Nephron (organoid): ENCODE measurements around the gene SHROOM2.
A peak's percentile ranks its signal among the peaks of the same experiment; 100 is the strongest.

Source experiments
- H3K27ac Mint-ChIP-seq, 3 experiments: 2 replicates each; pipeline ENCODE4 v1.8.0; 2020; ENCODE audit warnings: mixed read lengths in 3 of 3, mild to moderate bottlenecking in 2 of 3, moderate library complexity in 1 of 3
- H3K27me3 Mint-ChIP-seq: 2 replicates; pipeline ENCODE4 v1.8.0; 2021; ENCODE audit warnings: low read depth, mild to moderate bottlenecking, moderate library complexity, mixed read lengths
- H3K36me3 Mint-ChIP-seq: 2 replicates; pipeline ENCODE4 v1.8.0; 2020; ENCODE audit warnings: low read depth, mixed read lengths
- H3K4me1 Mint-ChIP-seq: 2 replicates; pipeline ENCODE4 v1.8.0; 2020; ENCODE audit warnings: mixed read lengths
- H3K4me3 Mint-ChIP-seq, 3 experiments: 2 replicates each; pipeline ENCODE4 v1.8.0; 2020; ENCODE audit warnings: mild to moderate bottlenecking in 3 of 3, mixed read lengths in 3 of 3, moderate library complexity in 2 of 3
- H3K9me3 Mint-ChIP-seq: 2 replicates; pipeline ENCODE4 v1.8.0; 2020; ENCODE audit warnings: mixed read lengths
- TF ChIP-seq, protein P1 (sequence below), 3 experiments: fragments of 200-600 bp; sonication (generic); IDR thresholded peaks; one replicate each; pipeline ENCODE4 v1.5.0; 2021; ENCODE audit warnings: antibody characterized with exemption in 3 of 3; ENCODE audit not compliant: unreplicated experiment in 3 of 3

The SHROOM2 gene

DNA sequence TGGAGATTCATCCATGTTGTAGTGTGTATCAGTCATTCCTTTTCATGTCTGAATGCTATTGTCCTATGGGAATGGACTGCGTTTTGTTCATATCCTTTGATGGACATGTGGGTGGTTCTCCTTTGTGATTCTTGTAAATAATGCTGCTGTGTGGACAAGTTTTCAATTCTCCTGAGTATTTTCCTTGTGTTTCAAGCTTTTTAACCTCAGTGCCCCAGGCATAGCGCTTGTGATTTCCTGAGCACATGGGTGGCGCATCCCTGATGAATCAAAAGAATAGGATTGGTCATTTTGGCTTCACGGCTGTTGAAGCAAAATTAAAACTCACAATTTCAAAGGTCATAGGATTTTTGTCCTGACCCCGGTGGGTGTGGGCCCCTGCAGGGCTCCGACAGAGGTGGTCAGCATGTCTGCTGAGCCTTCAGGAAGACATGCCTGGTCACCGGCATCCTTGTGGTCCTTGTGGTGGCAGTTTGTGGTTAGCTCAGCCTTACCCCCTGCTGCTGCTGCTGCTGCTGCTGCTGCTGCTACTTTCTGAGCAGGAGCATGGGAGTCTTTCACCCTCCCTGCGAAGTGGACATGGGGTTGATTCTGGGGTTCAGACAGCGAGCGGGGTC lies 30.0 kb downstream of the SHROOM2 start:
- Mint-ChIP-seq H3K9me3 (peaks cover 3% of the 10 kb centered on the region), H3K4me3 (no peak overlapping the region), H3K4me1 (no peaks in the 10 kb centered on the region), H3K27ac (no peak overlapping the region), H3K36me3 (peaks cover 15% of the 10 kb centered on the region), H3K27me3 (no peaks in the 10 kb centered on the region)
- TF ChIP-seq, protein P1, sequence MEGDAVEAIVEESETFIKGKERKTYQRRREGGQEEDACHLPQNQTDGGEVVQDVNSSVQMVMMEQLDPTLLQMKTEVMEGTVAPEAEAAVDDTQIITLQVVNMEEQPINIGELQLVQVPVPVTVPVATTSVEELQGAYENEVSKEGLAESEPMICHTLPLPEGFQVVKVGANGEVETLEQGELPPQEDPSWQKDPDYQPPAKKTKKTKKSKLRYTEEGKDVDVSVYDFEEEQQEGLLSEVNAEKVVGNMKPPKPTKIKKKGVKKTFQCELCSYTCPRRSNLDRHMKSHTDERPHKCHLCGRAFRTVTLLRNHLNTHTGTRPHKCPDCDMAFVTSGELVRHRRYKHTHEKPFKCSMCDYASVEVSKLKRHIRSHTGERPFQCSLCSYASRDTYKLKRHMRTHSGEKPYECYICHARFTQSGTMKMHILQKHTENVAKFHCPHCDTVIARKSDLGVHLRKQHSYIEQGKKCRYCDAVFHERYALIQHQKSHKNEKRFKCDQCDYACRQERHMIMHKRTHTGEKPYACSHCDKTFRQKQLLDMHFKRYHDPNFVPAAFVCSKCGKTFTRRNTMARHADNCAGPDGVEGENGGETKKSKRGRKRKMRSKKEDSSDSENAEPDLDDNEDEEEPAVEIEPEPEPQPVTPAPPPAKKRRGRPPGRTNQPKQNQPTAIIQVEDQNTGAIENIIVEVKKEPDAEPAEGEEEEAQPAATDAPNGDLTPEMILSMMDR (IDR thresholded peaks at IDR 0.05; ENCODE audit: unreplicated experiment in 3 of 3): no peak

DNA sequence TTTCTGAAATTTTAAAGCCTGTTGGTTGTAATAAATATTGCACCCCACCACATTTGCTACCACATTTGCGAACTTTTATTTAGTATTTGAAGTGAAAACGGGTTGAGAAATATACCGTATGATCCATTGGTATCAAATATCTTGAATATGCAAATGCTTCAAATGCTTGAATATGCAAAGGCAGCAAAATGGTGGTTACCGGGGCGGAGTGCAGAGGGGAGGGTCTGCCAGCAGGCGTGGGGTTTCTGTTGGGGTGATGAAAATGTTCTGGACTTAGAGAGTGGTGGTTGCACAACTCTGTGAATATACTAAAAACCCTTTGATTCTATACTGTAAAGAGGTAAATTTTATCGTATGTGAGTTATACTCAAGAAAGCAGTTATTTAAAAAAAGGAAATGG lies 35.3 kb downstream of the SHROOM2 start:
- no peak overlapping the region for H3K4me3 Mint-ChIP-seq
- TF ChIP-seq, protein P1 (IDR thresholded peaks at IDR 0.05; ENCODE audit: unreplicated experiment in 3 of 3): no peak
- no peaks in the 10 kb centered on the region for H3K27me3 Mint-ChIP-seq
- peaks cover 14% of the 10 kb centered on the region for H3K4me1 Mint-ChIP-seq
- H3K36me3 Mint-ChIP-seq: no peaks in the 10 kb centered on the region
- no peak overlapping the region for H3K27ac Mint-ChIP-seq
- H3K9me3 Mint-ChIP-seq: peaks cover 3% of the 10 kb centered on the region

DNA sequence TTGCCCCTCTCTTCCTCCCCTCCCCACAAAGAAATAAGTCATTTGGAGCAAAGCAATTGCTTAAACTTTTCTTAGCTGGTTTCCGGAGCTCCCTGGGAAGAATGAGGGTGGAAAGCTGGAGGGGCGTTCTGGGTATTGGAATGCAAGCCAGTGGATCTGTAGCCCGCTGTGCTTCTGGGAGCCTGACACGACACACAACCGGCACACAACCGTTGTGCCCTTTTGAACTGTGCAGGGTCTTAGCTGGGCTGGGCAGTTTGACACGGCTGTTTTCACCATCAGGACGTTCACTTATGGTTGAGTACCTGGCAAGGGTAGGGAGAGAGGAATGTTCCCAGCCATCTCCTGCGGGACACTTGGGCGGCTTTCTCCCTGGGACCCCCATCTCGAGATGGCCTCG lies 38.3 kb downstream of the SHROOM2 start:
- Mint-ChIP-seq H3K9me3 (no peaks in the 10 kb centered on the region), H3K4me3 (peak overlapping the region in 2 of 3 experiments; percentile 15 to 52), H3K4me1 (peaks cover 14% of the 10 kb centered on the region), H3K27ac (peak overlapping the region; percentile 92 to 96 (median 93)), H3K36me3 (no peaks in the 10 kb centered on the region), H3K27me3 (no peaks in the 10 kb centered on the region)
- TF ChIP-seq, protein P1 (IDR thresholded peaks at IDR 0.05; ENCODE audit: unreplicated experiment in 3 of 3): no peak

DNA sequence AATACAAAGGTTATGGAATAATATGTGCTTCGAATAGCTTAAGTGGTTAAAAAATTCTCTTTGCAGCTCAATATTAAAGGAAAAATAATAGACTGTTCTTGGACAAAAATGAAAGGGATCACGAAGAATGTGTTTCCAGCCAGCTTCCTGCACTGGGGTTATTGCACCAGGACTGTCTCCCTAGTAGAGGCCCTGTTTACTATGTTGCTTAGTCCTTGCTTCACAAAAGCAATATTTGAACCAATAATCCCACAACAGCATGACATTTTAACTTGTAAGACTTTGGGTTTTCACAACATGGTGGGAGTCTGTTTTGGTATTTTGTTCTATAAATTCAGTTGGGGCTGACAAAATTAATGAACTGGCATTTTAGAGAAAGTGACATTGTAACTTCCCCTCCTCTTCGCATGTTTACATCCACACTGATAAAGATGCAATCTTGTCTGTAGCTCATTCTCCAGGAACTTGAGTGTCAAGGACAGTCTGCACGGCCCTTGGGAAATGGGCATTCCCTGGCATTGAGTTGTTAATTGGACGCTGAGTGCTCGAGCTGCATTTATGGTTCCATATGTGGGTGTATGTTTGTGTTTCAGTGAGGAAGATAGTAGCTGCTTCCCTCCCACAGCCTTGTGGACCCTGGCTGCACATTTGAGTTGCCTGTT lies 39.0 kb downstream of the SHROOM2 start:
- H3K36me3 Mint-ChIP-seq: no peaks in the 10 kb centered on the region
- TF ChIP-seq, protein P1 (IDR thresholded peaks at IDR 0.05; ENCODE audit: unreplicated experiment in 3 of 3): no peak
- H3K4me3 Mint-ChIP-seq: peak overlapping the region; percentile 23 to 51 (median 27)
- H3K27me3 Mint-ChIP-seq: no peaks in the 10 kb centered on the region
- peak overlapping the region; percentile 92 to 96 (median 93) for H3K27ac Mint-ChIP-seq
- H3K4me1 Mint-ChIP-seq: peaks cover 14% of the 10 kb centered on the region
- no peaks in the 10 kb centered on the region for H3K9me3 Mint-ChIP-seq

DNA sequence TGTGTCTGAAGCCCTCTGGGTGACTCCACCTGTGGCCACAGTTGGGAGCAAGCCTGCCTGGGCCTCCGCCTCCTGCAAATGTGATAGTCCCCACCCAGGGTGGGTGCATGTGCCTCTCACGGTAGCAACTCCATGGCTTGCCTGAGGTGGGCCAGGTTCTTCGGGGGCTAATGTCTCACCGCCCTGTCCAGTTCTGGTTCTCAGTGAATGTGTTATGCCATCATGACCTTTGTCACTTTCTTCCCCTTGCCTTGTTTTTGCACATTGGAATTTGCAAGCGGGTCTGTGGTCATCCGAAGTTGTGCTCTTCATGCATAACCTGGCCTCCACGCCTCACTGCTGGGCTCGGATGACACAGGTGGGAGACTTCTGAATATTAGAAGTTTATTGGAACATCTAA lies 39.7 kb downstream of the SHROOM2 start:
- no peaks in the 10 kb centered on the region for H3K36me3 Mint-ChIP-seq
- peaks cover 14% of the 10 kb centered on the region for H3K4me1 Mint-ChIP-seq
- no peaks in the 10 kb centered on the region for H3K27me3 Mint-ChIP-seq
- no peaks in the 10 kb centered on the region for H3K9me3 Mint-ChIP-seq
- H3K27ac Mint-ChIP-seq: peak overlapping the region; percentile 92 to 96 (median 93)
- H3K4me3 Mint-ChIP-seq: no peak overlapping the region
- TF ChIP-seq, protein P1 (IDR thresholded peaks at IDR 0.05; ENCODE audit: unreplicated experiment in 3 of 3): no peak
